ENCODE measurements around the gene LINGO4. TPM values are rescaled to one million over a fixed set of nuclear protein-coding genes. Genes with fewer than 3 reads are reported as not detected.

The LINGO4 gene, protein sequence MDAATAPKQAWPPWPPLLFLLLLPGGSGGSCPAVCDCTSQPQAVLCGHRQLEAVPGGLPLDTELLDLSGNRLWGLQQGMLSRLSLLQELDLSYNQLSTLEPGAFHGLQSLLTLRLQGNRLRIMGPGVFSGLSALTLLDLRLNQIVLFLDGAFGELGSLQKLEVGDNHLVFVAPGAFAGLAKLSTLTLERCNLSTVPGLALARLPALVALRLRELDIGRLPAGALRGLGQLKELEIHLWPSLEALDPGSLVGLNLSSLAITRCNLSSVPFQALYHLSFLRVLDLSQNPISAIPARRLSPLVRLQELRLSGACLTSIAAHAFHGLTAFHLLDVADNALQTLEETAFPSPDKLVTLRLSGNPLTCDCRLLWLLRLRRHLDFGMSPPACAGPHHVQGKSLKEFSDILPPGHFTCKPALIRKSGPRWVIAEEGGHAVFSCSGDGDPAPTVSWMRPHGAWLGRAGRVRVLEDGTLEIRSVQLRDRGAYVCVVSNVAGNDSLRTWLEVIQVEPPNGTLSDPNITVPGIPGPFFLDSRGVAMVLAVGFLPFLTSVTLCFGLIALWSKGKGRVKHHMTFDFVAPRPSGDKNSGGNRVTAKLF
- not detected in 5 replicates for total RNA-seq (2022; extraction: Qiagen RNA extraction)

DNA sequence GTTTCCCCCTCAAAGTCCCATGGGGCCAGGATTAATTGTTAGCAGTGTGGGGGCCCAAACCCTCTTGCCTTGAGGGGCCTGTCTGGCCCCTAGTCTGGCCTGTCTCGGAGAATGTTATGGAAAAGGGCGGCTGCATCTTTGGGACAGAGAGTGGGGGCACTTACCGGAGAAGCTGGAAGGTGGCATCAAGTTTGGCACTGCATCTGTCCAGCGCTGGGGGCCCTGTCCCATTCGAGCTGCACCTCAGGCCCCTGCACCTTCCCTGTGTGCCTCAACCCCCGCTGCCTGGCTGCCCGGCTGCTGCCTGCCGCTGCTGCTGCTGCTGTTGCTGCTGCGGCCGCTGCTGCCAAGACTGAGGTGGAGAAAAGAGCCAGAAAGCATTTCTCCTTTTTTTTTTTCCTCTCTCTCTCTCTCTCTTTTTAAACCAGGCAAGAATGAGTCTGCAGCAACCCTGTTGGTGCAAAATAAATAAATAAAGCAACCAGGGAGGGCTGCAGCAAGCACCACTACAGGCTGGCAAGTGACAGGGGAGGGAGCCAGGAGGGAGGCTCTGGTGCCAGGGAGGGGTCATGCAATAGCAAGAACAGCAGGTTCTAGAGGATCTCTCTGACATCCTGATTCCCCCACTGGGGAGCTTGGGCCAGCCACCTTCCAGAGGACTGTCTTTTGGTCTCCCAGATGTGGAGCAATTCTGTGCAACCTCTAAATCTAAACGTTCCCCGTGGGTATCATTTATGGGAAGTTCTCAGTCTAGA, at the start of gene LINGO4:
LINGO4 (minus strand) TSS at position 354 of the 755 bp plus-strand sequence. CDS start 2,715 bp downstream, outside the sequence.

DNA sequence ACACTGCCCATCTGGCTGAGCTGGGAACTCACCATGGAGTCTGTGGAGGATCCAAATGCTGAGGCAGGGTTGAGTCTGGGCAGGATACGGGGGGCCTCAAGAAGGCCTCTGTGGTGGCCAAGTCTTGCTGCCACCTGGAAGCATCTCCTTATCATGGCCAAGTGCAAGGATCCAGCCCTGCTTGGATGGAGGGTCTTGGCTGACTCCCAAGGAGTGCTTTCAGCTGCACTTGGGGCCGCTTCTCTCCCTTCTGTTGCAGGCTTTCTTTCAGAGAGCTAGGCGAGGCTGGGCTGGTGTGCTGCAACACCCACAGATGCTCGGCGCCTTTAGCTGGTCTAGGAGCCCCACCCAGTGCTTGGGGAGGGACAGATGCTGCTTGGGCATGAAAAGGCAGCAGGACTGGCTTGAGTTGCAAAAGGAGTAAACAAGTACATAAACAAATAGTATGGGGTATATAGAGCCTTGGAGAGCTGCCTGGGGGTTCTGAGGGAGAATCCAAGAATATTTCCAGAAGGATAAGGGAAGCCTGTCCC, 48.3 kb upstream of the LINGO4 start, which contains the start of gene THEM5:
THEM5 (minus strand) TSS at position 302 of the 533 bp plus-strand sequence; CDS start at position 155, 147 bp downstream.

DNA sequence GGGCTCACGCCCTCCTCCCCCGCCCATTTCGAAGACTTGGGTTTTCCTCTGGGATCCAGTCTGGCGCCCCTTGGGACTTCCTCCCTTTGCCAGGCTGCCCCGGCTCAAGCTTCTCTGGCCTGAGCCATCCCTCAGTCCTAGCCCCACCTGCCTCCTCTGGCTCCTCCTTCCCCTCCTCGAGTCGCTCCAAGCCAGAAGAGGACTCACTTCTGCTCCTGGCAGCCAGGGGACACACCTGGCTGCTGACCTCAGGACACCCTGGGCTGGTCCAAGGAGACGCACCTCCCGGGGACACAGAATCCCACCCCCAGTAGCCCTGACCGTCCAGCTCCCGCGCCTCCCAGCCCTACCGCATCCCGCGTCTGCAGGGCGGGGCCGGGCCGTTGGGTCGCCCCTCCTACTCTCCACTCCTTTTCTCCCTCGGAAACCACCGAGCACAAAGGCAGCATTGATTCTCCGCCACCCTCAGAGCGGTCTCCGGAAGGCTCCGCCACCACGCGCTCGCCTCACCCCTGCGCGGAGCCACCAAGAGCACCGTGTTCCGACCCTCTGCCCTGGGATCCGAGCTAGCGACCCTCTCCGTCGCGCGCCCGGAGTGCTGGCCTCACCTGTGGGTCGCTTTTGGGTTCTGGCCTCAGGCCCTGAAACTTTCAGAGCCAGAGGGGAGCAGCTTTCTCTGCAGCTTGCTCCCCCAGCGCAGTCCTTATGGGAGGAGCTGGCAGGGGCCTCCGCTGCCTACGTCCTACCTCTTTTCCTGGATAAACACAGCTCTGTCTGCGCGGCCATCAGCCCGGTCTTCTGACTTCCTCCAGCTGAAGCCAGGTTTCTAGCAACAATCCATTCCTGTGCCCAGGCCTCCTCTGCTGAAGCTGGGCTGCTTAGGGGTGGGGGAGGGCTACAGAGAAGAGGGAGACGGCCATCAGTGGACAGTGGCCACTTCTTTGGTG, 34.5 kb upstream of the LINGO4 start, which contains the start of gene C2CD4D:
C2CD4D (minus strand) TSS at position 364 of the 947 bp plus-strand sequence. CDS start 831 bp downstream, outside the sequence.

DNA sequence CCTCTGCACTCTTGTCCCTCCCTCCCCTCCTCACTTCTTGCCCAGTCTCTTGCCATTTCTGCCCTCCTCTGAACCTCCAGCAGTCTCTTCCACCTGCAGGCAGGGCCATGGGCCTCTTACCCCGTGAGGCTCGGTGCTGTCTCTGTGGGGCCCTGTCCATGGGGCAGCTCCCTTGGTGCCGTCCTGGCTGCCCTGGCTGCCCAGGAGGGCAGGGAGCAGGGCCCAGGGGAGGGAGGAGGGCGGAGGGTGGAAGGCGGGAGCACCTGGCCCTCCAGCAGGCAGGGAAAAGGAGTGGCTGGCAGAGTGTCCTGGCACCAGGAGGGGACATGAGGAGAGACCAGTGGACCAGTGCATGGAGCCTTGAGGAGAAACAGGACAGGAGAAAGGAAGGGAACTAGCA, 26.4 kb upstream of the LINGO4 start, which contains the start of gene RORC:
RORC (minus strand) TSS at position 198 of the 400 bp plus-strand sequence; CDS start at position 160, 38 bp downstream.

DNA sequence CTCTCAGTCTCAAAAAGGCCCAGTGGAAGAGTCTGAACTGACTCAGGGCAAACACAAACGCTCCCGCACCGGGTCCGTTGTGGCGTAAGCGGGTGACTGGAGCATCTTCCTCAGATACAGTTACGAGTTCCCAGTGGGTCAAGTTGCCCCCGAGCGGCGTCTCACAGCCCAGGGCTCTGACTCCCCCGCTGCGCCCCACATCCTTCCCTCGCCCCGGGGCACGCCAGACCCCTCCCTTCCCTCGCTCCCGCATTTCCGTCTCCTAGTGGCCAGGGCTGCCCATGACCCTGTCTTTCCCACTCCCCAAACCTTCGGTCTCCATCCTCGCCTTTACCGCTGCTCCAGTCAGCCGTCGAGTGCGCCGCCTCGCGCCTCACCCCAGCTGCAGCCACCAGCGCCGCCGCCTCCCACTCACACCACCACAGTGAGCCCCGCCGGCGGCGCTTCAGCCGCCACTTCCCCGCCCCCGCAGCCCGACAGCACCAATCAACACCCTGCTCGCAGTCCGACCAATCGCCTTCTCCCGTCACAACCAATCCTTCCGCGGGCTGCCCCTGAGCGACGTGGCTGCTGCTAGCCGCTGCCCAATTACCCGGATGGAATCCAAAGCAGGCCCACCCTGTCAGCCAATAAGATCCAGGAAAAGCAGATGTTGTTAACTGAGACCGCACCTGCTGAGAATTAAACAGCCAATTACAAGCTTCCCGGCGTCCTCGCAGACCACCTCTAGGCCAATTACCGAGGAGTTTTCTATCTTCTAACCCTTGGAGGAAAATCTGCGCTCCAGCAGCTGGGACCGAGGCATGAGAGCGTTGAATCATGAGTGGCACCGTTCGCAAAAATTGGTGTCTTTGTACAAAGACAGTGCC, 14.9 kb downstream of the LINGO4 start, which contains the start of gene TDRKH:
TDRKH (minus strand) TSS at position 430 of the 869 bp plus-strand sequence. CDS start 7,478 bp downstream, outside the sequence.

DNA sequence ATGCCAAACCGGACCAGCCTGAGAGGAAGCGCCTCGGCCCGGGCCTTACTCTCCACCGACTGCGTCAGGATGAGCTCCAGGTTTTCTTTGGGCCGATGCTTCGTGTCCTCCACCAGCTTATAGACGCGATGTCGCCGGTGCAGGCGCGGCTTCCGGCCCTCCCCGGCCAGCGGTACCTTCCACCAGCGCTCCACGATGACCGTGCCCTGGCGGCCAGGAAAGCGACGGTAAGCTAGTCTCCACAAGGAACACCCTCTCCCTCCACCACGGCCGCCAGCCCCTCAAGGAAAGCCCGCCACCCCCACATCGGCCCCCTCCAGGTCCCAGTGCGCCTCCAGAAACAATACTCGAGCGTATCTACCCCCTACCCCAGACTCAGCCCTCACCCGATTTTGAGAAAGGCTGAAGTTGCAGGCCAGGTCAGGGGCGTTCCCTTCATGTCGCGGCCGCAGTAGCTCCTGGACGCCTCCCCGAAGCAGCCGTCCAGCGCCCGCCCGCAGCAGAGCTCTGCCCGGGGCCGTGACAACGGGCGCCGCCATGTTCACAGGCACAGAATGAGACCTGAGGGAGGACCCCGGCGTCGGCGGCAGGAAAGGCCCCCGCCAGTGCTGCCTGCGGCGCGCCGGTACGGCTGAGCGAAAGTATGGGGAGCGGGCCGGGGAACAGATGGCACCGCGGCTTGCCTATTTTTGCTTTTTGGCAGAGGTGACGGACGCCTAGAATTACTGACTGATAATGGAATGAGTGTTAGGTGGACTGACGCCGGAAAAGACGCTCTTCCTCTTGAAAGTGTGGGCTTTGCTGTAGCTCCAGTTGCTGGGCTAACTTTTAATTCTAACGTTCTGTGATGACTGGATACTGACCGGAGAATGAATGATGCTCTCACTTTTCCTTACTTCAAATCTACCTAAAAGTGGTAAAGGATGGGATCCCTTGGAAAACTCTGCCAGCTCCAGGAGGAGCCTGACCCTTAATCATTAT, 42.0 kb downstream of the LINGO4 start, which contains the start of gene MRPL9:
MRPL9 (minus strand) TSS at position 556 of the 981 bp plus-strand sequence; CDS start at position 539, 17 bp downstream.

Other genes with a start within 250 kb of the LINGO4 start
- 6.4 to 10.1 TPM (median 7.0 TPM) in 5 replicates for gene SNX27, start 193.4 kb downstream of the LINGO4 start, total RNA-seq (2022; extraction: Qiagen RNA extraction)
- gene CELF3, start 88.6 kb downstream of the LINGO4 start, total RNA-seq (2022; extraction: Qiagen RNA extraction) = 0.04 TPM in 1 of 5 replicates, not detected in the others
- 0.27 TPM in 1 of 5 replicates, not detected in the others for gene RIIAD1, start 83.9 kb downstream of the LINGO4 start, total RNA-seq (2022; extraction: Qiagen RNA extraction)
- gene MRPL9, start 41.9 kb downstream of the LINGO4 start, total RNA-seq (2022; extraction: Qiagen RNA extraction) = 75.9 to 89.3 TPM (median 84.8 TPM) in 5 replicates
- 5.5 to 6.3 TPM (median 6.1 TPM) in 5 replicates for gene TDRKH, start 14.9 kb downstream of the LINGO4 start, total RNA-seq (2022; extraction: Qiagen RNA extraction)
- 0.03 to 0.06 TPM (median 0.04 TPM) in 4 of 5 replicates, not detected in the other for gene RORC, start 26.4 kb upstream of the LINGO4 start, total RNA-seq (2022; extraction: Qiagen RNA extraction)
- not detected in 5 replicates for gene C2CD4D, start 34.4 kb upstream of the LINGO4 start, total RNA-seq (2022; extraction: Qiagen RNA extraction)
- not detected in 5 replicates for gene THEM5, start 48.3 kb upstream of the LINGO4 start, total RNA-seq (2022; extraction: Qiagen RNA extraction)
- gene THEM4, start 104.1 kb upstream of the LINGO4 start, total RNA-seq (2022; extraction: Qiagen RNA extraction) = 12.2 to 13.7 TPM (median 13.4 TPM) in 5 replicates
- gene S100A10, start 188.4 kb upstream of the LINGO4 start, total RNA-seq (2022; extraction: Qiagen RNA extraction) = 1,898 to 2,089 TPM (median 2,074 TPM) in 5 replicates
- 1,747 to 1,911 TPM (median 1,855 TPM) in 5 replicates for gene S100A11, start 231.6 kb upstream of the LINGO4 start, total RNA-seq (2022; extraction: Qiagen RNA extraction)

Measured in A549 treated with CORT108297 at 1 μM for 4 hours (cell line).